ENCODE data around the gene ZSCAN5A.
"Not testable (repeated sequence)": the region's sequence is repeated elsewhere in the genome, so short reads cannot be mapped to it uniquely, and the experiment has no call there.

The ZSCAN5A gene

GRCh38 chr19:56273563-56274117 is 41.0 kb downstream of the ZSCAN5A start:
- no peak for DNase-seq (ENCODE audit: low read depth in 3 of 3)

- no peak for DNase-seq (ENCODE audit: low read depth in 3 of 3)
Observed at GRCh38 chr19:56272161-56272798, 42.4 kb downstream of the ZSCAN5A start, which contains the start of gene EDDM13. TSS of gene EDDM13 (plus strand) at chr19:56272748. CDS start at chr19:56272835, 87 bp downstream.

- DNase-seq (ENCODE audit: low read depth in 3 of 3), result no peak
Observed at GRCh38 chr19:56271151-56271550, 43.5 kb downstream of the ZSCAN5A start.

GRCh38 chr19:56270676-56271075 is 44.0 kb downstream of the ZSCAN5A start:
- DNase-seq (ENCODE audit: low read depth in 3 of 3), result no peak

GRCh38 chr19:56269348-56269747 is 45.3 kb downstream of the ZSCAN5A start:
- DNase-seq (ENCODE audit: low read depth in 3 of 3), result no peak

- DNase-seq (ENCODE audit: low read depth in 3 of 3), result no peak
Observed at GRCh38 chr19:56266051-56266450, 48.6 kb downstream of the ZSCAN5A start.

- DNase-seq (ENCODE audit: low read depth in 3 of 3), result no peak
Observed at GRCh38 chr19:56263319-56263718, 51.3 kb downstream of the ZSCAN5A start.

GRCh38 chr19:56261932-56262331 is 52.7 kb downstream of the ZSCAN5A start:
- not testable (repeated sequence) for DNase-seq (ENCODE audit: low read depth in 3 of 3)

- no peak for DNase-seq (ENCODE audit: low read depth in 3 of 3)
Observed at GRCh38 chr19:56261145-56261544, 53.5 kb downstream of the ZSCAN5A start.

GRCh38 chr19:56258272-56258671 is 56.4 kb downstream of the ZSCAN5A start:
- no peak for DNase-seq (ENCODE audit: low read depth in 3 of 3)

GRCh38 chr19:56253737-56254136 is 60.9 kb downstream of the ZSCAN5A start:
- DNase-seq (ENCODE audit: low read depth in 3 of 3), result peak in 1 of 3 donors; percentile 5

- DNase-seq (ENCODE audit: low read depth in 3 of 3), result peak; percentile 53 to 68 (median 67)
Observed at GRCh38 chr19:56252699-56253422, 61.8 kb downstream of the ZSCAN5A start.

- not testable (repeated sequence) for DNase-seq (ENCODE audit: low read depth in 3 of 3)
Observed at GRCh38 chr19:56248736-56249338, 65.8 kb downstream of the ZSCAN5A start.

GRCh38 chr19:56245764-56246163 is 68.9 kb downstream of the ZSCAN5A start:
- DNase-seq (ENCODE audit: low read depth in 3 of 3), result not testable (repeated sequence)

GRCh38 chr19:56245121-56245740 is 69.4 kb downstream of the ZSCAN5A start:
- DNase-seq (ENCODE audit: low read depth in 3 of 3), result no peak

- no peak for DNase-seq (ENCODE audit: low read depth in 3 of 3)
Observed at GRCh38 chr19:56223481-56223880, 91.2 kb downstream of the ZSCAN5A start.

GRCh38 chr19:56222901-56223300 is 91.7 kb downstream of the ZSCAN5A start:
- no peak for DNase-seq (ENCODE audit: low read depth in 3 of 3)

- no peak for DNase-seq (ENCODE audit: low read depth in 3 of 3)
Observed at GRCh38 chr19:56221851-56222250, 92.8 kb downstream of the ZSCAN5A start.

GRCh38 chr19:56221442-56221841 is 93.2 kb downstream of the ZSCAN5A start:
- not testable (repeated sequence) for DNase-seq (ENCODE audit: low read depth in 3 of 3)

GRCh38 chr19:56218961-56219360 is 95.7 kb downstream of the ZSCAN5A start:
- no peak for DNase-seq (ENCODE audit: low read depth in 3 of 3)

- peak in 1 of 3 donors; percentile 2 for DNase-seq (ENCODE audit: low read depth in 3 of 3)
Observed at GRCh38 chr19:56217039-56217949, 97.3 kb downstream of the ZSCAN5A start.
